ENCODE data around the gene DDB1. TPM values are rescaled to one million over a fixed set of nuclear protein-coding genes. Genes with fewer than 3 reads are reported as not detected.

The DDB1 gene
- 163 and 165 TPM in 2 replicates for total RNA-seq

DNA sequence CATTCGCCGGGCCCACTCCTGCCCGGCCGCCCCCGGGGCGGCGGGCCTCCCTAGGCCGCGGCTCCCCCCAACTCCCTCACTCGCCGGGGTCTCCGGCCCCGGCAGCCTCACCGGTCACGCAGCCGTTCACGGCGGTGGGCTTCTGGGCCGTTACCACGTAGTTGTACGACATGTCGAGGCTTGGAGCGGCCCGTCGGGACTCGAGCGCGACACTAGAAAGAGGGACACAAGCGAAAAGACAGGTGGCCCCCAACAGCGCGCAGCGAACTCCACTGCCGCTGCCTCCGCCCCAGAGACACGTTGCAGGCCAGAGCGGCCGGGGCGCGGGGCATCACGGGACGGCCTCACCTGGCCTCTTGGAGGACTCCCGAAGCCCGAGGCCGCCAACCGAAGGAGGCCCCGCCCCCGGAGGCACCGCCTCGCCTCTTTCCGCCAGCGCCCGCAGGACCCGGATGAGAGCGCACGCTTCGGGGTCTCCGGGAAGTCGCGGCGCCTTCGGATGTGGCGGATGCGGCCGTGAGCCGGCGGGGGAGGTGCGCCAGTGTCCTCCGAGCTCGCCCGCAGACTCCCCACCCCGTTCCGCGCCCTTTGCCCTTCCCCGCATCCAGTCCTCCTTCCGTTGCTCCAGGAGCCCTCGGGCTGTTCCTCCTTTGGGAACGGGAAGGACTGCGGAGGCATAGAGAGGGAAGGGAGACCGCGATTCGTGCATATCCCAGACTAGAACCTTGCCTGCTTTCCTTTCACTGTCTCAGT lies at the start of gene DDB1, which contains the start of gene TKFC:
Gene DDB1, minus strand, starts transcription at position 309 of the 753 bp plus-strand sequence. Its CDS starts 137 bp downstream, at position 172.
Gene TKFC, plus strand, starts transcription at position 432 of the 753 bp plus-strand sequence. CDS start 1,501 bp downstream, outside the sequence.
- Histone ChIP-seq H3K36me3 (ENCODE audit: control insufficient read depth, insufficient read depth, low read length) (peaks cover 1% of the 10 kb centered on the region), H3K4me3 (ENCODE audit: low read depth, low read length) (peak within 1 kb of the TSS; percentile 97), H3K27me3 (ENCODE audit: control insufficient read depth, insufficient read depth, low read length) (no peaks in the 10 kb centered on the region)
- TF ChIP-seq, protein P1, sequence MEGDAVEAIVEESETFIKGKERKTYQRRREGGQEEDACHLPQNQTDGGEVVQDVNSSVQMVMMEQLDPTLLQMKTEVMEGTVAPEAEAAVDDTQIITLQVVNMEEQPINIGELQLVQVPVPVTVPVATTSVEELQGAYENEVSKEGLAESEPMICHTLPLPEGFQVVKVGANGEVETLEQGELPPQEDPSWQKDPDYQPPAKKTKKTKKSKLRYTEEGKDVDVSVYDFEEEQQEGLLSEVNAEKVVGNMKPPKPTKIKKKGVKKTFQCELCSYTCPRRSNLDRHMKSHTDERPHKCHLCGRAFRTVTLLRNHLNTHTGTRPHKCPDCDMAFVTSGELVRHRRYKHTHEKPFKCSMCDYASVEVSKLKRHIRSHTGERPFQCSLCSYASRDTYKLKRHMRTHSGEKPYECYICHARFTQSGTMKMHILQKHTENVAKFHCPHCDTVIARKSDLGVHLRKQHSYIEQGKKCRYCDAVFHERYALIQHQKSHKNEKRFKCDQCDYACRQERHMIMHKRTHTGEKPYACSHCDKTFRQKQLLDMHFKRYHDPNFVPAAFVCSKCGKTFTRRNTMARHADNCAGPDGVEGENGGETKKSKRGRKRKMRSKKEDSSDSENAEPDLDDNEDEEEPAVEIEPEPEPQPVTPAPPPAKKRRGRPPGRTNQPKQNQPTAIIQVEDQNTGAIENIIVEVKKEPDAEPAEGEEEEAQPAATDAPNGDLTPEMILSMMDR (IDR thresholded peaks at IDR 0.05; ENCODE audit: insufficient read depth, low read length, poor library complexity, severe bottlenecking): no peak
- DNase-seq (ENCODE audit: low read depth): peak; percentile 60

DNA sequence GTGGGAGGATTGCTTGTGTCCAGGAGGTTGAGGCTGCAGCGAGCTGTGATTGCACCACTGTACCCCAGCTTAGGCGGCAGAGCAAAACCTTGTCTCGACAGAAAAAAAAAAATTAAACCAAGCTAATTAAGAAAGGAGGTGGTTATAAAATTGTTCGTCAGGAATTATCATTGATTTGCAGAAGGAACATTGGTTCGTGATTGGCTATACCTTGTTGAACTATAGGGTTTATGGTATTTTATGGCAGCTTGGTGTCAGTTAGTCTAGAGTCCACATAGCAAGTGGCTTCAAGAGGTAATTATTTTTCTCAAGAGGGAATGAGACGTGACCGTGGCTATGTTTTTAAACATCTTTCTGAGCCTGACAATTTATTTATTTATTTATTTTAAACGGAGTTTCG lies 48.0 kb upstream of the DDB1 start:
- Histone ChIP-seq H3K27me3 (ENCODE audit: control insufficient read depth, insufficient read depth, low read length) (no peaks in the 10 kb centered on the region), H3K36me3 (ENCODE audit: control insufficient read depth, insufficient read depth, low read length) (no peaks in the 10 kb centered on the region), H3K4me3 (ENCODE audit: low read depth, low read length) (no peak overlapping the region)
- TF ChIP-seq, protein P1 (IDR thresholded peaks at IDR 0.05; ENCODE audit: insufficient read depth, low read length, poor library complexity, severe bottlenecking): no peak
- no peak for DNase-seq (ENCODE audit: low read depth)

DNA sequence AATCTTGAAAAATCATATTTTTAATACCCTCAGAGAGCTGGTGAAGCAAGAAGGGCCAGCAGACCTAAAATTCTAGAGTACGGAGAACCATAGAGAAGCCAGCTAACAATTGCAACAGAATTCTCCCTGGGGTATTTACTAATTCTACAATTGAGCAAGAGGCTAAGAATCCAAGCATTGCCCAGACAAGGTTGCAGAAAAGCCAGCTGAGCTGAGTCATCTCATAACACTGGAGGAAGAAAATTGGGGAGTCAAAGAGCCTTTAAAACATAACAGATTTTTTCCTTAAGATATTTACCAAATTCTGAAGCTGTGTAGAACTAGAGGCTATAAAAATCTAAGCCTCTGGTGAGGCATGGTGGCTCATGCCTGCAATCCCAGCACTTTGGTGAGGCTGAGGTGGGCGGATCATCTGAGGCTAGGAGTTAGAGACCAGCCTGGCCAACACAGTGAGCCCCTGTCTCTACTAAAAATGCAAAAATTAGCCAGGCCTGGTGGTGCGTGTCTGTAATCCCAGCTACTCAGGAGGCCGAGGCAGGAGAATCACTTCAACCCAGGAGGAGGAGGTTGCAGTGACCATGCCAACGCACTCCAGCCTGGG lies 45.9 kb upstream of the DDB1 start:
- TF ChIP-seq, protein P1 (IDR thresholded peaks at IDR 0.05; ENCODE audit: insufficient read depth, low read length, poor library complexity, severe bottlenecking): no peak
- Histone ChIP-seq H3K4me3 (ENCODE audit: low read depth, low read length) (no peak overlapping the region), H3K36me3 (ENCODE audit: control insufficient read depth, insufficient read depth, low read length) (no peaks in the 10 kb centered on the region), H3K27me3 (ENCODE audit: control insufficient read depth, insufficient read depth, low read length) (no peaks in the 10 kb centered on the region)
- no peak for DNase-seq (ENCODE audit: low read depth)

DNA sequence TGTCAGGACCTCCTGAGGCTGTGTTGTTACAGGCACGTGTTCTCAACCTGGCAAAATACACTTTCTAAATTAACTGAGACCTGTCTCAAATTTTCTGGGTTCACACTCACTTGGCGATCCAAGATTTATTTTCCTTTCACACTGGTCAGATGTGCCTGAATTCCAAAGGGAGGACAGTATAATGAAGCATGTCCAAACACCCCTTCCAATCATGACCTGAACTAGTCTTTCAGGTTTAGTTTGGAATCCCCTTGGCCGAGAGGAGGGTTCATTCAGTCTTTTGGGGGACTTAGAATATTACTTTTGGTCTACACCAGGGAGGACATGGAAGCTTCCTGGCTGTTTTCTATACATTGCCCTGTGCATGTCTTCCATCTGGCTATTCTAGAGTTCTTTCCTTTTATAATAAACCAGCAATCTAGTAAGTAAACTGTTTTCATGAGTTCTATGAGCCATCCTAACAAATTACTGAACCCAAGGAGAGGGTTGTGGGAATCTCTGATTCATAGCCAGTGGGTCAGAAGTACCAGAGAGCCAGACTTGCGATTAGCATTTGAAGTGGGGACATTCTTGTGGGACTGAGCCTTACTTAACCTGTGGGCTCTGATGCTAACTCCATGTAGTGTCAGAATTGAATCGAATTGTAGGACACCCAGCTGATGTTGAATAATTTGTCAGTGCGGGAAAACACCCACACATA lies 44.7 kb upstream of the DDB1 start:
- H3K4me3 ChIP-seq (ENCODE audit: low read depth, low read length): no peak overlapping the region
- TF ChIP-seq, protein P1 (IDR thresholded peaks at IDR 0.05; ENCODE audit: insufficient read depth, low read length, poor library complexity, severe bottlenecking): no peak
- no peaks in the 10 kb centered on the region for H3K27me3 ChIP-seq (ENCODE audit: control insufficient read depth, insufficient read depth, low read length)
- DNase-seq (ENCODE audit: low read depth): no peak
- H3K36me3 ChIP-seq (ENCODE audit: control insufficient read depth, insufficient read depth, low read length): no peaks in the 10 kb centered on the region

DNA sequence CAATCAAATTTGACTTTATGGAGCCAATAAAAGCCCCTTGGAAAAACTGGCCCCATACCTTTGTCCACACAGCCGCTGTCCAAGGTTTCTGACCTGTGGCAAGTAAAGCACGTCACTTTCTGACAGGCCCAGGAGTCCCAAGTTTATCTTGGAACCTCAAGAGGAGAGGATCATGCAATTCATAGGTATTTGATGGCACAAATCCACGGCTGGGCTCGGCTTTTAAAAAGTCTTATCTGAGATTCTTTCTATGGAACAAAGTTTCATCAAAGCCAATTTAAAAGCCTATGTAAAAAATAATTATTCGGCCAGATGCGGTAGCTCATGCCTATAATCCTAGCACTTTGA lies 42.8 kb upstream of the DDB1 start:
- no peak for DNase-seq (ENCODE audit: low read depth)
- no peaks in the 10 kb centered on the region for H3K36me3 ChIP-seq (ENCODE audit: control insufficient read depth, insufficient read depth, low read length)
- TF ChIP-seq, protein P1 (IDR thresholded peaks at IDR 0.05; ENCODE audit: insufficient read depth, low read length, poor library complexity, severe bottlenecking): no peak

More for the DNA sequence above, 42.8 kb upstream of the DDB1 start:
- Histone ChIP-seq H3K27me3 (ENCODE audit: control insufficient read depth, insufficient read depth, low read length) (no peaks in the 10 kb centered on the region), H3K4me3 (ENCODE audit: low read depth, low read length) (no peak overlapping the region)

Measured in kidney epithelial cell (primary cell).